Mesothelial cell of epicardium (in vitro differentiated cells): ENCODE measurements around the gene METRNL. TPM values are rescaled to one million over a fixed set of nuclear protein-coding genes. Genes with fewer than 3 reads are reported as not detected.
"Not testable (repeated sequence)": the region's sequence is repeated elsewhere in the genome, so short reads cannot be mapped to it uniquely, and the experiment has no call there.

Experiments used
- DNase-seq, 2 experiments: peaks; one replicate each; pipeline ENCODE4 v3.0.0; 2021; ENCODE audit warnings: low spot score in 2 of 2; ENCODE audit not compliant: unreplicated experiment in 2 of 2
- H3K27ac Mint-ChIP-seq: 2 replicates; pipeline ENCODE4 v1.8.0; 2021; ENCODE audit warnings: mixed read lengths
- H3K27me3 Mint-ChIP-seq: 2 replicates; pipeline ENCODE4 v1.8.0; 2021; ENCODE audit warnings: low read depth, mixed read lengths
- H3K36me3 Mint-ChIP-seq: 2 replicates; pipeline ENCODE4 v1.8.0; 2021; ENCODE audit warnings: mixed read lengths
- H3K4me1 Mint-ChIP-seq: 2 replicates; pipeline ENCODE4 v1.8.0; 2021; ENCODE audit warnings: mixed read lengths
- H3K4me3 Mint-ChIP-seq: 2 replicates; pipeline ENCODE4 v1.8.0; 2021; ENCODE audit warnings: mild to moderate bottlenecking, moderate library complexity, mixed read lengths
- H3K9me3 Mint-ChIP-seq: 2 replicates; pipeline ENCODE4 v1.8.0; 2021; ENCODE audit warnings: mixed read lengths
- total RNA-seq: library from RNA; stranded (reverse); gene quantifications from 3 replicates; pipeline ENCODE4 v1.2.1, GENCODE V29; 2021
- TF ChIP-seq, protein P1 (sequence below): fragments of 200-600 bp; sonication (generic); IDR thresholded peaks from one replicate; pipeline ENCODE4 v1.5.0; 2021; ENCODE audit warnings: antibody characterized with exemption; ENCODE audit not compliant: unreplicated experiment

The METRNL gene
- total RNA-seq, 1 donor from 2014 or later, result 106 TPM

GRCh38 chr17:83041305-83041704, 38.1 kb upstream of the METRNL start:
- no peak for DNase-seq
- no peaks in the 10 kb centered on the region for H3K4me1 Mint-ChIP-seq
- no peak overlapping the region for H3K27ac Mint-ChIP-seq
- H3K27me3 Mint-ChIP-seq, result no peaks in the 10 kb centered on the region
- peaks cover 44% of the 10 kb centered on the region for H3K9me3 Mint-ChIP-seq
- peaks cover 69% of the 10 kb centered on the region for H3K36me3 Mint-ChIP-seq
- TF ChIP-seq, protein P1, sequence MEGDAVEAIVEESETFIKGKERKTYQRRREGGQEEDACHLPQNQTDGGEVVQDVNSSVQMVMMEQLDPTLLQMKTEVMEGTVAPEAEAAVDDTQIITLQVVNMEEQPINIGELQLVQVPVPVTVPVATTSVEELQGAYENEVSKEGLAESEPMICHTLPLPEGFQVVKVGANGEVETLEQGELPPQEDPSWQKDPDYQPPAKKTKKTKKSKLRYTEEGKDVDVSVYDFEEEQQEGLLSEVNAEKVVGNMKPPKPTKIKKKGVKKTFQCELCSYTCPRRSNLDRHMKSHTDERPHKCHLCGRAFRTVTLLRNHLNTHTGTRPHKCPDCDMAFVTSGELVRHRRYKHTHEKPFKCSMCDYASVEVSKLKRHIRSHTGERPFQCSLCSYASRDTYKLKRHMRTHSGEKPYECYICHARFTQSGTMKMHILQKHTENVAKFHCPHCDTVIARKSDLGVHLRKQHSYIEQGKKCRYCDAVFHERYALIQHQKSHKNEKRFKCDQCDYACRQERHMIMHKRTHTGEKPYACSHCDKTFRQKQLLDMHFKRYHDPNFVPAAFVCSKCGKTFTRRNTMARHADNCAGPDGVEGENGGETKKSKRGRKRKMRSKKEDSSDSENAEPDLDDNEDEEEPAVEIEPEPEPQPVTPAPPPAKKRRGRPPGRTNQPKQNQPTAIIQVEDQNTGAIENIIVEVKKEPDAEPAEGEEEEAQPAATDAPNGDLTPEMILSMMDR, result no peak
- no peak overlapping the region for H3K4me3 Mint-ChIP-seq

- Mint-ChIP-seq H3K27ac (no peak overlapping the region), H3K36me3 (peaks cover 71% of the 10 kb centered on the region), H3K9me3 (peaks cover 50% of the 10 kb centered on the region), H3K4me1 (no peaks in the 10 kb centered on the region), H3K27me3 (no peaks in the 10 kb centered on the region), H3K4me3 (no peak overlapping the region)
- TF ChIP-seq, protein P1, result no peak
- DNase-seq, result no peak
Measured at GRCh38 chr17:83042522-83043158, 36.8 kb upstream of the METRNL start.

GRCh38 chr17:83044479-83044878, 34.9 kb upstream of the METRNL start:
- peaks cover 50% of the 10 kb centered on the region for H3K9me3 Mint-ChIP-seq
- H3K27ac Mint-ChIP-seq, DNase-seq, H3K27me3 Mint-ChIP-seq, H3K4me1 Mint-ChIP-seq, H3K4me3 Mint-ChIP-seq: not testable (repeated sequence)
- H3K36me3 Mint-ChIP-seq, result peaks cover 73% of the 10 kb centered on the region

- peaks cover 6% of the 10 kb centered on the region for H3K4me1 Mint-ChIP-seq
- no peak for DNase-seq
- TF ChIP-seq, protein P1, result no peak
- H3K36me3 Mint-ChIP-seq, result peaks cover 56% of the 10 kb centered on the region
- no peaks in the 10 kb centered on the region for H3K27me3 Mint-ChIP-seq
- peaks cover 37% of the 10 kb centered on the region for H3K9me3 Mint-ChIP-seq
- H3K27ac Mint-ChIP-seq, result no peak overlapping the region
- no peak overlapping the region for H3K4me3 Mint-ChIP-seq
Measured at GRCh38 chr17:83046448-83047181, 32.8 kb upstream of the METRNL start.

- H3K27ac Mint-ChIP-seq, result no peak overlapping the region
- TF ChIP-seq, protein P1, result no peak
- no peak for DNase-seq
- H3K9me3 Mint-ChIP-seq, result peaks cover 34% of the 10 kb centered on the region
- H3K4me1 Mint-ChIP-seq, result peaks cover 8% of the 10 kb centered on the region
- peaks cover 51% of the 10 kb centered on the region for H3K36me3 Mint-ChIP-seq
- no peaks in the 10 kb centered on the region for H3K27me3 Mint-ChIP-seq
- H3K4me3 Mint-ChIP-seq, result no peak overlapping the region
Measured at GRCh38 chr17:83047182-83047478, 32.3 kb upstream of the METRNL start.

DNA sequence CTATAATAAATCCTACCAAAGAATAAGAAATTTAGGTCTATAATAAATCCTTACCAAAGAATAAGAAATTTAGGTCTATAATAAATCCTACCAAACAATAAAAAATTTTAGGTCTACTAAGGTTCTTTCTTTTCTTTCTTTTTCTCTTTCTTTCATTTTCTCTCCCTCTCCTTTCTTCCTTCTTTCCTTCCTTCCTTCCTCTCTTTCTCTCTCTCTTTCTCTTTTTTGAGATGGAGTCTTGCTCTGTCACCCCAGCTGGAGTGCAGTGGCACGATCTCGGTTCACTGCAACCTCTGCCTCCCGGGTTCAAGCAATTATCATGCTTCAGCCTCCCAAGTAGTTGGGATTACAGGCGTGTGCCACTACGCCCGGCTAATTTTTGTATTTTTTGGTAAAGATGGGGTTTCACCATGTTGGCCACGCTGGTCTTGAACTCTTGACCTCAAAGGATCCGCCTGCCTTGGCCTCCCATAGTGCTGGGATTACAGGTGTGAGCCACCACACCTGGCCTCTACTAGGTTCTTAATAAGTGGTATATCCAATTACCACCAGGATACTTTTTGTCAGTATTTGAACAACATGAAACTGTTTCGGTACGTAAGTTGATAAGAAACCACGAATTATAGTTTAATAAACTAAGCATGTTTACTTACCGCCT, 31.5 kb upstream of the METRNL start:
- Mint-ChIP-seq H3K36me3 (peaks cover 43% of the 10 kb centered on the region), H3K9me3 (peaks cover 26% of the 10 kb centered on the region)
- not testable (repeated sequence) for H3K4me1 Mint-ChIP-seq, H3K4me3 Mint-ChIP-seq, H3K27me3 Mint-ChIP-seq, H3K27ac Mint-ChIP-seq
- DNase-seq, result peak in 1 of 2 experiments; percentile 6
